ENCODE data around the gene LZIC. TPM values are rescaled to one million over a fixed set of nuclear protein-coding genes. Genes with fewer than 3 reads are reported as not detected.

LZIC gene
- total RNA-seq, result 25.5 and 26.9 TPM in 2 replicates

DNA sequence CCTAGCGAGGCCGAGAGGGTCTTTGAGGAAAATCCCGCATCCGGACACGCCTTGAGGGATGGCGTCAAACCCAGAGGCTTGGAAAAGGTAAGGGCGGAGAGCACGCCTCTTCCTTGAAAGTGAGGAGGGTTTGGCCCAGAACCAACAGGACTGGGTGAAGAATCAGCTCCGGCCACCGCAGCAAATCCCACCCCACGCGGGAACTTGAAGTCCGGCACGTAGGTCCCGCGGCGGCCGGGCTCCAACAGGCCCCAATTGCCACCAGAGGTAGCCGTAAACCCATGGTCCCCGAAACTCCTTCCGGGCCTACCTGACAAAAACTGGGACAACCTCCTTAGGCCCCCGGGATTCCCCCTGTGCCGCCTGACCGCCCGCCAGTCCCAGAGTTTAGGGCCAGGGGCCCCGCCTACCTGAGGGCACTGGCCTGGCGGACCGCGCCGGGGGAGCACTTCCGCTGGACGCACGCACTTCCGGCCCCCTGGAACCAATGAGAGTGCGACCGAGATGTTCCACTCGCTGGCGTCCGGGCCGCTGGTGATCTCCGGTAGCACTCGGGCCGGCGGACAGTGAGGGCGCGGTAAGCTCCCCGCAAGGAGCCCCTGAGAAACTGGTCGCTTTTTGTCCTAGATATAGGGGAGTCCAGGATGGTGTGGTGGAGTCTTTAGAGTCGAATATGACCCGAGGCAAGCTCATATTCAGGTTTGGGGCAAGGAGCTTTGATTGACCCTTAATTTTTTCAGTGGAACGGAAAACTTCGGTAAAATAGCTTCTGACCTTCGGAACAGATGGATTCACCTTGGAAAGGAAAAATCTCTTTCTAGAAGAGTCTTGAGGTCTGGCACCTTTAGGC lies at the start of gene LZIC, which contains the start of gene NMNAT1:
Gene LZIC, minus strand, starts transcription at position 453 of the 850 bp plus-strand sequence. CDS start 6,772 bp downstream, outside the sequence.
Gene NMNAT1, plus strand, starts transcription at position 537 of the 850 bp plus-strand sequence. CDS start 28,599 bp downstream, outside the sequence.

GRCh38 chr1:9910076-9910422 lies 33.1 kb downstream of the LZIC start, which contains the start of gene CTNNBIP1:
CTNNBIP1 (minus strand) TSS chr1:9910269; CDS start chr1:9872064, 38,205 bp downstream.

Other genes starting within 250 kb of the LZIC start
- 114 and 157 TPM in 2 replicates for gene CLSTN1, start 119.4 kb downstream of the LZIC start, total RNA-seq
- 83.1 and 93.7 TPM in 2 replicates for gene CTNNBIP1, start 33.1 kb downstream of the LZIC start, total RNA-seq
- gene NMNAT1, start 84 bp upstream of the LZIC start, total RNA-seq, result 9.5 and 10.5 TPM in 2 replicates
- gene RBP7, start 53.8 kb upstream of the LZIC start, total RNA-seq, result 0.78 TPM in 1 of 2 replicates, not detected in the other
- gene UBE4B, start 89.6 kb upstream of the LZIC start, total RNA-seq, result 28.1 and 32.6 TPM in 2 replicates

Data from airway epithelial cell (primary cell).